A673 (cell line): Measurements from ENCODE around the gene CCR5AS.

ENCODE experiments used
- BruUV-seq: library from RNA; stranded (reverse); fragments of 400-500 nt; replicated peaks from 2 replicates; lab custom pipeline; 2021; lab: Mats Ljungman, UMichigan
- CTCF ChIA-PET: fragments of 300-600 bp; sonication (Branson Sonifier 250); formaldehyde crosslinking; loops from one replicate; lab custom pipeline; 2022; ENCODE audit warnings: antibody characterized with exemption; lab: Charles Lee
- POLR2A ChIA-PET: fragments of 300-600 bp; sonication (Branson Sonifier 250); formaldehyde crosslinking; loops from one replicate; lab custom pipeline; 2022; ENCODE audit warnings: antibody characterized with exemption; ENCODE audit not compliant: low non-redundant PET; lab: Charles Lee
- DNase-seq: peaks from one replicate; pipeline ENCODE4 v3.0.0-alpha.2; 2015; ENCODE audit warnings: low spot score
- H3K27ac ChIP-seq: fragments of 200-600 bp; sonication (generic); 2 replicates; pipeline ENCODE4 v1.5.1; 2016; ENCODE audit warnings: mixed run types, low read depth, mild to moderate bottlenecking, mixed read lengths, antibody characterized with exemption, low read length; ENCODE audit not compliant: poor library complexity, severe bottlenecking
- H3K27me3 ChIP-seq: fragments of 200-600 bp; sonication (generic); replicated peaks from 2 replicates; pipeline ENCODE4 v1.6.1; 2017; ENCODE audit warnings: mixed run types, low read depth, mild to moderate bottlenecking, mixed read lengths, antibody characterized with exemption, low read length; ENCODE audit not compliant: insufficient read depth, poor library complexity
- H3K36me3 ChIP-seq: fragments of 200-600 bp; sonication (generic); 2 replicates; pipeline ENCODE4 v1.6.1; 2016; ENCODE audit warnings: mixed run types, mild to moderate bottlenecking, mixed read lengths, antibody characterized with exemption, low read length; ENCODE audit not compliant: insufficient read depth, poor library complexity, severe bottlenecking
- H3K4me1 ChIP-seq: fragments of 200-600 bp; sonication (generic); 2 replicates; pipeline ENCODE4 v1.6.1; 2017; ENCODE audit warnings: mixed run types, mild to moderate bottlenecking, mixed read lengths, antibody characterized with exemption, low read length; ENCODE audit not compliant: insufficient read depth, poor library complexity, severe bottlenecking
- H3K4me3 ChIP-seq: fragments of 200-600 bp; sonication (generic); 2 replicates; pipeline ENCODE4 v1.5.1; 2016; ENCODE audit warnings: low read depth, mixed run types, mild to moderate bottlenecking, mixed read lengths, low read length; ENCODE audit not compliant: poor library complexity, severe bottlenecking
- H3K9me3 ChIP-seq: fragments of 200-600 bp; sonication (generic); 2 replicates; pipeline ENCODE4 v1.6.1; 2016; ENCODE audit warnings: mixed run types, low read depth, mild to moderate bottlenecking, mixed read lengths, antibody characterized with exemption, low read length; ENCODE audit not compliant: poor library complexity, severe bottlenecking
- CTCF ChIP-seq: fragments of 300-800, 200-600 bp; sonication (generic); conservative IDR thresholded peaks from 2 replicates; pipeline ENCODE4 v1.5.1; 2017; ENCODE audit warnings: low read depth, mild to moderate bottlenecking, antibody characterized with exemption, low read length, moderate library complexity, mixed read lengths
- EZH2 ChIP-seq: fragments of 200-600 bp; sonication (generic); IDR thresholded peaks from 2 replicates; pipeline ENCODE4 v1.6.1; 2017; ENCODE audit warnings: borderline replicate concordance, low read depth, mild to moderate bottlenecking, mixed read lengths, antibody characterized with exemption, low read length; ENCODE audit not compliant: poor library complexity, severe bottlenecking
- intact Hi-C: fragments of 100-400 bp; cut with micrococcal nuclease; formaldehyde crosslinking; loops from one replicate; pipeline ENCODE4 v1.10.0; 2022; ENCODE audit not compliant: unreplicated experiment

CCR5AS gene

GRCh38 chr3:46398186-46398955 is 8.5 kb downstream of the CCR5AS start:
- no peaks in the 10 kb centered on the region for H3K4me1 ChIP-seq
- no TSS peak for BruUV-seq

GRCh38 chr3:46397111-46397510 is 9.8 kb downstream of the CCR5AS start:
- ChIA-PET POLR2A (no interaction called here), CTCF (no interaction called here)
- TF ChIP-seq CTCF (no peak), EZH2 (no peak)
- intact Hi-C loops = no loop called here
- DNase-seq = no peak
- BruUV-seq = no TSS peak
- H3K4me1 ChIP-seq = no peaks in the 10 kb centered on the region
- no peaks in the 10 kb centered on the region for H3K27me3 ChIP-seq
- no peaks in the 10 kb centered on the region for H3K9me3 ChIP-seq
- no peak overlapping the region for H3K27ac ChIP-seq
- no peak overlapping the region for H3K4me3 ChIP-seq
- no peaks in the 10 kb centered on the region for H3K36me3 ChIP-seq

More at GRCh38 chr3:46398186-46398955, 8.5 kb downstream of the CCR5AS start:
- ChIA-PET CTCF (no interaction called here), POLR2A (no interaction called here)
- Histone ChIP-seq H3K27me3 (no peaks in the 10 kb centered on the region), H3K36me3 (no peaks in the 10 kb centered on the region), H3K4me3 (no peak overlapping the region), H3K27ac (no peak overlapping the region), H3K9me3 (no peaks in the 10 kb centered on the region)
- intact Hi-C loops = no loop called here
- no peak for DNase-seq
- TF ChIP-seq CTCF (no peak), EZH2 (no peak)

GRCh38 chr3:46395766-46396530 is 10.9 kb downstream of the CCR5AS start:
- ChIA-PET CTCF (no interaction called here), POLR2A (no interaction called here)

More at GRCh38 chr3:46395766-46396530, 10.9 kb downstream of the CCR5AS start:
- TF ChIP-seq EZH2 (no peak), CTCF (no peak)
- no peaks in the 10 kb centered on the region for H3K4me1 ChIP-seq
- no peaks in the 10 kb centered on the region for H3K27me3 ChIP-seq
- no peaks in the 10 kb centered on the region for H3K36me3 ChIP-seq
- intact Hi-C loops = no loop called here
- H3K27ac ChIP-seq = no peak overlapping the region
- BruUV-seq = no TSS peak
- DNase-seq = no peak
- H3K9me3 ChIP-seq = no peaks in the 10 kb centered on the region
- no peak overlapping the region for H3K4me3 ChIP-seq
